ENCODE data around the gene TDG. TPM values are rescaled to one million over a fixed set of nuclear protein-coding genes. Genes with fewer than 3 reads are reported as not detected.

TDG gene
- total RNA-seq, 1 donor = 45.8 TPM

Other genes with a start within 250 kb of the TDG start
- gene NT5DC3, start 124.6 kb upstream of the TDG start, total RNA-seq = 12.2 and 22.9 TPM in 2 replicates
- 460 and 702 TPM in 2 replicates for gene HSP90B1, start 35.5 kb upstream of the TDG start, total RNA-seq
- gene GLT8D2, start 84.3 kb downstream of the TDG start, total RNA-seq = 51.4 and 55.1 TPM in 2 replicates
- gene HCFC2, start 98.7 kb downstream of the TDG start, total RNA-seq = 16.1 and 38.0 TPM in 2 replicates
- 11.9 and 28.5 TPM in 2 replicates for gene NFYB, start 172.3 kb downstream of the TDG start, total RNA-seq
- 352 and 747 TPM in 2 replicates for gene TXNRD1, start 249.9 kb downstream of the TDG start, total RNA-seq

Measured in fibroblast of villous mesenchyme (primary cell).